ENCODE results near the gene VASN. TPM values are rescaled to one million over a fixed set of nuclear protein-coding genes. Genes with fewer than 3 reads are reported as not detected.

VASN gene
- total RNA-seq, 1 donor from 2014 or later: 4.0 TPM

- Mint-ChIP-seq H3K4me3 (ENCODE audit: low read depth) (no peak overlapping the region), H3K9me3 (ENCODE audit: low read depth) (no peaks in the 10 kb centered on the region), H3K4me1 (ENCODE audit: low read depth) (peaks cover 9% of the 10 kb centered on the region), H3K27ac (no peak overlapping the region), H3K36me3 (ENCODE audit: insufficient read depth) (peaks cover 5% of the 10 kb centered on the region), H3K27me3 (no peaks in the 10 kb centered on the region)
- no peak for TF ChIP-seq CTCF (IDR thresholded peaks at IDR 0.05; ENCODE audit: unreplicated experiment)
- no peak for DNase-seq (ENCODE audit: low spot score, unreplicated experiment)
These were observed 36.7 kb upstream of the VASN start for GRCh38 chr16:4334724-4335495.

GRCh38 chr16:4336701-4337539, 34.7 kb upstream of the VASN start:
- no peak overlapping the region for H3K27ac Mint-ChIP-seq
- no peak overlapping the region for H3K4me3 Mint-ChIP-seq (ENCODE audit: low read depth)
- H3K4me1 Mint-ChIP-seq (ENCODE audit: low read depth): peaks cover 9% of the 10 kb centered on the region
- H3K36me3 Mint-ChIP-seq (ENCODE audit: insufficient read depth): peaks cover 5% of the 10 kb centered on the region
- no peak for DNase-seq (ENCODE audit: low spot score, unreplicated experiment)
- no peak for TF ChIP-seq CTCF (IDR thresholded peaks at IDR 0.05; ENCODE audit: unreplicated experiment)
- H3K9me3 Mint-ChIP-seq (ENCODE audit: low read depth): no peaks in the 10 kb centered on the region
- H3K27me3 Mint-ChIP-seq: no peaks in the 10 kb centered on the region

GRCh38 chr16:4337540-4338088, 34.0 kb upstream of the VASN start:
- Mint-ChIP-seq H3K9me3 (ENCODE audit: low read depth) (no peaks in the 10 kb centered on the region), H3K27me3 (no peaks in the 10 kb centered on the region), H3K4me3 (ENCODE audit: low read depth) (no peak overlapping the region), H3K4me1 (ENCODE audit: low read depth) (peaks cover 9% of the 10 kb centered on the region), H3K27ac (no peak overlapping the region), H3K36me3 (ENCODE audit: insufficient read depth) (peaks cover 5% of the 10 kb centered on the region)
- TF ChIP-seq CTCF (IDR thresholded peaks at IDR 0.05; ENCODE audit: unreplicated experiment): no peak
- DNase-seq (ENCODE audit: low spot score, unreplicated experiment): no peak

- H3K27me3 Mint-ChIP-seq: no peaks in the 10 kb centered on the region
- no peak overlapping the region for H3K4me3 Mint-ChIP-seq (ENCODE audit: low read depth)
- no peaks in the 10 kb centered on the region for H3K9me3 Mint-ChIP-seq (ENCODE audit: low read depth)
- TF ChIP-seq CTCF (IDR thresholded peaks at IDR 0.05; ENCODE audit: unreplicated experiment): no peak
- H3K4me1 Mint-ChIP-seq (ENCODE audit: low read depth): peaks cover 9% of the 10 kb centered on the region
- no peak for DNase-seq (ENCODE audit: low spot score, unreplicated experiment)
- H3K27ac Mint-ChIP-seq: no peak overlapping the region
- H3K36me3 Mint-ChIP-seq (ENCODE audit: insufficient read depth): peaks cover 5% of the 10 kb centered on the region
These were observed 33.5 kb upstream of the VASN start for GRCh38 chr16:4338125-4338582.

GRCh38 chr16:4338712-4339299, 32.8 kb upstream of the VASN start:
- TF ChIP-seq CTCF (IDR thresholded peaks at IDR 0.05; ENCODE audit: unreplicated experiment): no peak
- Mint-ChIP-seq H3K9me3 (ENCODE audit: low read depth) (no peaks in the 10 kb centered on the region), H3K4me1 (ENCODE audit: low read depth) (peaks cover 9% of the 10 kb centered on the region), H3K27ac (peak overlapping the region; percentile 64), H3K36me3 (ENCODE audit: insufficient read depth) (peaks cover 8% of the 10 kb centered on the region), H3K27me3 (no peaks in the 10 kb centered on the region), H3K4me3 (ENCODE audit: low read depth) (no peak overlapping the region)
- DNase-seq (ENCODE audit: low spot score, unreplicated experiment): no peak

Data from progenitor cell of endocrine pancreas (in vitro differentiated cells).